Measurements from ENCODE around the gene PKP4.

GRCh38 chr2:158586491-158586890 is 129.7 kb downstream of the PKP4 start:
- TF ChIP-seq EZH2 (IDR thresholded peaks at IDR 0.05; ENCODE audit: low read depth): no peak
- TF ChIP-seq CTCF (conservative IDR thresholded peaks at IDR 0.05): no peak

All from PC-9 (cell line).